ENCODE data around the gene ALKBH7.

Gene ALKBH7

DNA sequence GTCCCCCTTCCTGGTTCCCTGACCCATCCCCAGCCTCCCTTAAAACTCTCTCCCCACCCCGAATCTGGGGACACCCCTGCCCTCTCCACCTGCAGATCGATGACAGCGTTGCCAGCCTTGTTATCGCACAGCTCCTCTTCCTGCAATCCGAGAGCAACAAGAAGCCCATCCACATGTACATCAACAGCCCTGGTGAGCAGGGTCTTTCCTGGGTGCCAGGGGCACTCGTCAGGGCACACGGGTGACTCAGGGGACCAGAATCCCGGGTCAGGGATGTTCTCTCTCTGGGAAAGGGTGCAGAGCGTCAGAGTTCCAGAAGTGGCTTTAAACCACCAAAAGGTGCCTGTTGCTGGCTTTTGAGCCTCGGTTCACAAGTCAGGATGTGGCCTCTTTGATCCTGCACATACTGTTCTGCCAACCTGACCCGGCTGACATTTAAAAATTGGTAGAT lies 10.2 kb upstream of the ALKBH7 start:
- DNase-seq (ENCODE audit: insufficient read length, low spot score) (no peak), FAIRE-seq (no peak)

DNA sequence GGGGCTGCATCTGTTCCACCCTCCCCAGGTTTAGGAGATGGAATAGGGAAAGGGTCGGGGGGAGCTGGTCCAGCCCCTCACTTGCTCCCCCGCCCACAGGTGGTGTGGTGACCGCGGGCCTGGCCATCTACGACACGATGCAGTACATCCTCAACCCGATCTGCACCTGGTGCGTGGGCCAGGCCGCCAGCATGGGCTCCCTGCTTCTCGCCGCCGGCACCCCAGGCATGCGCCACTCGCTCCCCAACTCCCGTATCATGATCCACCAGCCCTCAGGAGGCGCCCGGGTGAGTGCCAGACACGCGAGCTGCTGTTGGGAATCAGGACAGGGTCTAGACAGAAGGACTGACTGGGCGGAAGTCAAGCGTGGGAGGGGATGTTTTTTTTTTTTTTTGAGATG lies 8.2 kb upstream of the ALKBH7 start:
- FAIRE-seq, result no peak
- no peak for DNase-seq (ENCODE audit: insufficient read length, low spot score)

DNA sequence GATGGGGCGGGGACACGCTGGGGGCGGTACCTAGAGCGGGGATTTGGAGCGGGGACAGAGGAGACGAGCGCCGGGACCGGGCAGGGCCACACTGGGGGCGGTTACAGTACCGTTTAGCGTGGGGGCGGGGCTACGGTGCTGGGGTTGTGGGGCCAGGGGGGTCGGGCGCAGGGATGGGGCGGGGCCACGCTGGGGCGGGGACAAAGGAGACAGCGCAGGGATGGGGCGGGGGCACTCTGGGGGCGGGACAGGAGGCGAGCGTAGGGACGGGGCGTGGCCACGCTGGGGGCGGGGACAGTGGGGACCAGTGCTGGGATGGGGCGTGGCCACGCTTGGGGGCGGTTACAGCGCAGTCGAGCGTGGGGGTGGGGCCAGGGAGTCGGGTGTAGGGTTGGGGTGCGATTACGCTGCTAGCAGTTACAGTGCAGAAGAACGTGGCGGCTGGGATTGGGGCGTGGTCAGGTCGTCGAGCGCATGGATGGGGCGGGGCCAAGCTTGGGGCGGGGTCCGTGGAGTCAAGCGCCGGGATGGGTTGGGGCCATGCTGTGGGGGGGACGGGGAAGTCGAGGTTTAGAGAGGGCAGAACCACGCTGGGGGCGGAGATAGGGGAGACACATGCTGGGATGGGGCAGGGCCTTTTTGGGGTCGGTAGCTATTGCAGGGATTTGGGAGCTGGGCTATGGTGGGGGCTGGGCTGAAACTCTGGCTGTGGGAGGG lies 660 bp downstream of the ALKBH7 start:
- peak; percentile 100 for FAIRE-seq

DNA sequence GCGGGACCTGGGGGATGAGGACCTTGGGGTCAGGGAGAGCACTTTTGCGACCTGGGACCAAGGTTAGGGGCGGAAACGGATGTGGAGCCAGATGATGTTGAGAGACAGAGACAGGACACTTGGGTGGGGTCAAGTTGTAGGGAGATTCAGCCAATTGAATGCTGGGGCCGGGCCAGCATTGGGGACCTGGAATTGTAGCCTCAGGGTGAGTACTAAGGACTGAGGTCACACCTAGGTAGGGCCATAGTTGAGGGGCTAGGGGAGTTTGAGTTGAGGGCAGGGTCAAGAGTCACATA lies 1.2 kb downstream of the ALKBH7 start:
- FAIRE-seq, result peak; percentile 61
- peak; percentile 51 for DNase-seq (ENCODE audit: insufficient read length, low spot score)

More for the DNA sequence above, 660 bp downstream of the ALKBH7 start:
- peak; percentile 93 for DNase-seq (ENCODE audit: insufficient read length, low spot score)

DNA sequence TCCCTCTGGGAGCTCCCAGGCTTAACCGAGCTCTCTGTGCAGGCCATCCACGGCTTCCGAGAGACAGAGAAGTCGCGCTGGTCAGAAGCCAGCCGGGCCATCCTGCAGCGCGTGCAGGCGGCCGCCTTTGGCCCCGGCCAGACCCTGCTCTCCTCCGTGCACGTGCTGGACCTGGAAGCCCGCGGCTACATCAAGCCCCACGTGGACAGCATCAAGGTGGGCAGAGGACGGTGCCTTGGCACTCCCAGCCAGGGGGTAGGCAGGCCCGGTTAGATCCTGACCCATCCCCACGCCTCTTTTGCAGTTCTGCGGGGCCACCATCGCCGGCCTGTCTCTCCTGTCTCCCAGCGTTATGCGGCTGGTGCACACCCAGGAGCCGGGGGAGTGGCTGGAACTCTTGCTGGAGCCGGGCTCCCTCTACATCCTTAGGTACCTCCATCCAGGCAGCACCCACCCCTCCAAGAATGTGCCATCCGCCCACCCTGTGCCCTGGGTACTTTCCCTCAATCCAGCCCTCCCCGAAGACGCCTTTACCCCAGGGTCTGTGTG lies 1.6 kb downstream of the ALKBH7 start:
- FAIRE-seq (no peak), DNase-seq (ENCODE audit: insufficient read length, low spot score) (no peak)

DNA sequence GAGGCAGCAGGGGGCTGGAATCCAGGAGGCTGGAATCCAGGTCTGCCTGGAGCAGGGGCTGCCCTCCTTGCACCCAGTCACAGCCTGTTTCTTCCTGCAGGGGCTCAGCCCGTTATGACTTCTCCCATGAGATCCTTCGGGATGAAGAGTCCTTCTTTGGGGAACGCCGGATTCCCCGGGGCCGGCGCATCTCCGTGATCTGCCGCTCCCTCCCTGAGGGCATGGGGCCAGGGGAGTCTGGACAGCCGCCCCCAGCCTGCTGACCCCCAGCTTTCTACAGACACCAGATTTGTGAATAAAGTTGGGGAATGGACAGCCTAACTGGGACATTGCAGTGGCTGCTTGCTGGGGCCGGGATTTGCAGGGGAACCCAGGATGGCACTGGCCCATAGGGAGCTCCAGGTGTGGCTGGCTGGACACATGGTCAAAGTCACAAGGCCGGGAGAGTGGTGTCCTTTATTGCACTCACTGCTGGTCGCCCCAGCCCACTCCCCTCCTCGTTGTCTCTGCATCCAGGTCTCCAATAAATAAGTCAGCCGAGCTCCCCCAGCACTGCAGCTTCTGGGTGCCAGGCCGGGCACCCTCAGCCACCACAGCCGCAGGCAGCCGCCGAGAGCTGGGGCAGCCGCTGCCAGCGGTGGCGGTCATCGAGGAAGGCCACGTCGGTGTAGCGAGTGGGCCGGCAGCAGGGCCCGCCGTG lies 2.3 kb downstream of the ALKBH7 start:
- DNase-seq (ENCODE audit: insufficient read length, low spot score), result no peak
- FAIRE-seq, result no peak

DNA sequence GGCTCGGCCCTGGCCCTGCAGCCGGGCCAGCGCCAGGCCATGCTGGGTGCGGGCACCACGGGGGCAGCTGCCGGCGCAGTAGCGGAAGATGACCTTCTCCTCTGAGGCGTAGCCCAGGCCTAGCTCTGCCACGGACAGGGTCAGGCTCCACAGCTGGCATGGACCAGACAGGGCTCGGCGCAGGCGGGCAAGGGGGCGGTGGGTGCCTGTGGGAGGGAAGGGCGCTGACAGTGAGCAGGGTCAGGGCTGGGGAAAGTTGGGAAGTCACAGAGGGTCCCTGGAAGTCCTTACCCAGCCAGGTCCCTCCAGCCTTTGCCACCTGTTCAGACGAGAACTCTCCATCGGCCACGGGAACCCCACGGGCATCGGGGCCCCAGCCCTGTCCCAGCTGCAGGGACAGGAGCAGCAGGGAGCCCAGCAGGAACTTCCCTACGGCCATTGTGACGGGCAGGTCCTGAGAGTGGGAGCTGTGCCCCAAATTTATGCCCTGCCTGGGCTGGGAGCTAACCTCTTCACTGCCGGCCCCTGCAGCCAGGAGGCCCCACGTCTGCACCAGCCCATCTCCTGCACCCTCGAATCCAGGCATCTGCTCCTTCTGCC lies 2.9 kb downstream of the ALKBH7 start, which contains the start of gene PSPN:
Gene PSPN, minus strand, starts transcription at position 523 of the 600 bp plus-strand sequence. Its CDS starts 84 bp downstream, at position 439.
- FAIRE-seq, result no peak
- DNase-seq (ENCODE audit: insufficient read length, low spot score), result no peak

DNA sequence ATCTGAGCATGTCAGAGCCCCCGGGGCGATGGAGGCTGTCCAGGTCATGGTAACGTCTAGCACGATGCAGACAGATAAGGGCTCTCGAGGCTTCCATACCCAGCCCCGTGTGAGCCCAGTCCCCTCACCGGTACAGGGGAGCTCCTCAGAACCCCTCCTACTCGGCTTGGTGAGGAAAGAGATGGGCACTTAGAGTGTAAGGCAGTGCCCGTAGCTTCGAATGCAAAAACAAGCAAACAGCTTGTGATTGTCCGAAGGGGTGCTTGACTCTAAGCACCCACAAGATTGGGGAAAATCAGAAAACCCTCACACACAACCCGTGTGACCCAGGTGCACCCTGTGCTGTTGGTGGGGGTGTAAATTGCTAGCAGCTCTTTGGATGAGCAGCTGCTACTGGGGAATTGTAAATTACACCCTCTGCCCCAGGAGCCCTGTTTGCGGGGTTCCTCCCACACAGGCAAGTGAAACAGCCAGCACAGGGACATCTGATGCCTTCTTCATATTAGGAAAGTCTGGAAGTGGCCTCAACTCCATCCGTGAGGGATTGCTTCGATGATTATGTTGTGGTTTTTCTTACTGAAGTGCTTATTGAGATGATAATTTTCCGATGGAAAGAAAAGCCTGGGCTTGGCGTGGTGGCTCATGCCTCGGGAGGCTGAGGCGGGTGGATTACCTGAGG lies 4.1 kb downstream of the ALKBH7 start:
- no peak for FAIRE-seq
- no peak for DNase-seq (ENCODE audit: insufficient read length, low spot score)

DNA sequence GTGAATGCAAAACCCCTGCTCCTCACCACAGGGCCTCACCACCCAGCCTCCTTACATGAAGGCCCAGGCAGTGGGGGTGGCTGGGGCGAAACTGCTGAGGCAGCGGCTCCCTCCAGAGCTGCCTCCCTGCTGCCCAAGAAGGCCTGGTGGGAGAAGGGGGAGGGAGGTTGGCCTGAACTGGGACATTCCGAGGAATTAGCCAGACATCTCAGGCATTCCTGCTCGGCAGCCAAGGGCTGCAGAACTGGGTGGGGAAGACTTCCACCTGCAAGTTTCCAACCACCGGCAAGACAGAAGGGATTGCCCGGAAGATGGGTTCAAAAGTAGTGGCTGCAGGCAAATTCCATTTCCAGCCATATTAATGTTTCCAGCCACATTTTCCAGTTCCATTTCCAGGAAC lies 5.4 kb downstream of the ALKBH7 start:
- DNase-seq (ENCODE audit: insufficient read length, low spot score) (no peak), FAIRE-seq (no peak)

DNA sequence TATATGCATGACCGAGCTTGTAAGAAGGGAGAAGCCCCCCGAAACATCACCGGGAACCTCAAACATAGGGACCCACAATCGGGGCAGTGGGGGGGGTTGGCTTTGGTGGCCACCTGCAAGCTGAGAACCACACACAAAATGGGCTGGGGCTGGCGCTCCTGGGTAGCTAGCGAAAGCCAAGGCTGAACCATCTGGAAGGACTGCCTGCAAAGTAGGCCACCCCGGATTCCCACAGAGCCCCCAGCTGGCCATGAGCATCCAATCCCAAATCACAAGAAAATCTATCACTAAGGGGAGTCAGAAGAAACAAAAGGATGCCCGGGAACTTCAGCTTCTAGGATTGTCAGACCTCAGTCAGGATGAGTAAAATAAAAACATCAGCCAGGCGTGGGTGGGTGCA lies 5.9 kb downstream of the ALKBH7 start:
- FAIRE-seq, result no peak
- DNase-seq (ENCODE audit: insufficient read length, low spot score), result no peak

DNA sequence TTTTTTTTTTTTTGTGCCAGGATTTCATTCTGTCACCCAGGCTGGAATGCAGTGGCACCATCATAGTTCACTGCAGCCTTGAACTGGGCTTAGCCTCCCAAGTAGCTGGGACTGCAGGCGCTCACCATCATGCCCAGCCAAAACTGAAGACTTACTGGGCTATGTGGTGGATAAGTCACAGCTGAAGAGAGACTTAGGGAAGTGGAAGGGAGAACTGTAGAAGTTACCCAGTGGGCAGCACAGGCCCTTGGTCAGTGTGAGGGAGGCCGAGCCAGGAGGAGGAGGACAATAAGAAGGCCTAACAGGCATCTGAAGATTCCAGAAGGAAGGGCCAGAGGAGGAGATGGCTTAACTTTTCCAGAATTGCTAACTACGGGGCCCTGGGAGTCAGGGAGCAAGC lies 7.2 kb downstream of the ALKBH7 start:
- FAIRE-seq, result no peak

DNA sequence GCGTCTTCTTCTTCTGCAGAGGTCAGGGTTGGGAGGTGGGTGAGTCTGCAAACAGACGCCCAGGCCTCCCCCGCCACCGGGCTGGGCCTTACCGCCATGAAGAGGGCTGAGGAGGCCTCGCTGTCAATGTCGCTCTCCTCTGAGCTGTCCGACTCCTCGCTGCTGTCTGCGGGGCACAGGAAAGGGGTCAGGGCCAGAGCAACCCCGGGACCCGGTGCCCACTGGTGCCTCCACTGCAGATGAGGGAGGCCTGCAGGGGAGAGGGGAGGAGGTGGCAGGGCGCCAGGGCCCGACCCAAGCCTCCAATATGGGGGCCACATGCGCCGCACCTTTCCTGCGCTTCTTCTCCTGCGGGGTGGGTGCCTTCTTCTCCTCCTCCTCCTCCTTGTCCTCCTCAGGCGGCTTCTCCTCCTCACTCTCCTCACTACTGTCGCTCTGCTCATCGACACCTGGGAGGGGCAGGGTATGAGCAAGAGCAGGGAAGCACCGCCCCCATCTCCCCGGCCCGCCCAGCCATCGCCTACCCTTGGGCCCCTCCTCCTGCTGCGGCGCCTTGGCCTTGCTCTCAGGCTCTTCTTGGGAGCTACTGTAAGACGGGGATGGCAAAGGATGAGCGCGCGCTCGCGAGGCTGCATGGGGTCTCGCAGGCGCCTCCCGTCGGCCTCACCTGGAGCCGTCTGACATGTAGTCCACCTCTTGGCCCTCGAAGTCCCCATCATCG lies 8.6 kb downstream of the ALKBH7 start:
- FAIRE-seq (no peak), DNase-seq (ENCODE audit: insufficient read length, low spot score) (no peak)

More for the DNA sequence above, 7.2 kb downstream of the ALKBH7 start:
- DNase-seq (ENCODE audit: insufficient read length, low spot score), result no peak

DNA sequence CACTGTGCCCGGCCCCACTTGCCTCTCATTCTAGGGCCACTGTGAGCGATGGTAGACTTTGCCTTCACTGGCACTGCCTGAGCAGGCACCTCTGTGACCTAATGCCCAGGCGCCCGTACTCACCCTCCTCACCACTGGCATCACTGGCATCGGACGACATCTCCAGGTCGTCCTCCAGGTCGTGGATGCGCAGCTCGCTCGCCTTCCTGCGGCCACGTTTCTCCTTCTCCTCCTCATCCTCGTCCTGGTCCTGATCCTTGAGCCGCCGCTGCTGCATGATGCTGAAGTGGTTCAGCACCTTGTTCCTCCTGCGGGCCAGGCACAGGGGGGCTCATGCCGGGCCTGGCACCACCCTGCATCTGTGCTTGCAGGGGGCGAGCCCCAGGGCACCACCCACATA lies 10.6 kb downstream of the ALKBH7 start:
- FAIRE-seq (no peak), DNase-seq (ENCODE audit: insufficient read length, low spot score) (no peak)

DNA sequence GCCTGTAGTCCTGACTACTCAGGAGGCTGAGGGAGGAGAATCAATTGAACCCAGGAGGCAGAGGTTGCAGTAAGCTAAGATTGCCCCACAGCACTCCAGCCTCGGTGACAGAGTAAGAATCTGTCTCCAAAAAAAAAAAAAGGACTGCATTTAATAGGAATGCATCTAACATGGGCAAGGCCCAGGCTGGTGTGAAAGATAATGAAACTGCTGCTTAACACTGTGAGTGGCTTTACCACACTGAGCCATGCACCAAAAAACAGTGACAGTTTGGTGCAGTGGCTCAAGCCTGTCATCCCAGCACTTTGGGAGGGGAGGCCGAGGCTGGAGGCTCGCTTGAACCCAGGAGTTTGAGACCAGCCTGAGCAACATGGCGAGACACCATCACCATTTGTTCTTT lies 11.8 kb downstream of the ALKBH7 start:
- FAIRE-seq (no peak), DNase-seq (ENCODE audit: insufficient read length, low spot score) (no peak)

DNA sequence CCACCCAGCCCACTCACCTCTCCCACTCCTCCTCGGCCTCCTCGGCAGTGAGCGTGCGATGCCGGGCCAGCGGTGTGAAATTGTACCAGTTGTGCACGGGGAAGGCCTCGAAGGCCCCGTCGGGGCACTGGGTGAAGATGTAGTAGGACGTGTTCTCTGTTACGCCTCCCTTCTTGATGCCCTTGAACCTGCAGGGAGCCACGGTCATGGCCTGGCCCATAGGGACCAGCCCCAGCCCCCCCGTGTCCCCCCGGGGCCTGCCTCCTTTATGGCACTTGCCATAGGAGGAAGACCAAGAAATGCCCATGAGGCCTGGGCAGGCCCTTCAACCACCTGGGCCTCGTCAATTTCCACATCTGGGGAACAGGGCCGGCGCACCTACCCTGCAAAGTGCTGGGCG lies 14.8 kb downstream of the ALKBH7 start:
- DNase-seq (ENCODE audit: insufficient read length, low spot score) (no peak), FAIRE-seq (no peak)

DNA sequence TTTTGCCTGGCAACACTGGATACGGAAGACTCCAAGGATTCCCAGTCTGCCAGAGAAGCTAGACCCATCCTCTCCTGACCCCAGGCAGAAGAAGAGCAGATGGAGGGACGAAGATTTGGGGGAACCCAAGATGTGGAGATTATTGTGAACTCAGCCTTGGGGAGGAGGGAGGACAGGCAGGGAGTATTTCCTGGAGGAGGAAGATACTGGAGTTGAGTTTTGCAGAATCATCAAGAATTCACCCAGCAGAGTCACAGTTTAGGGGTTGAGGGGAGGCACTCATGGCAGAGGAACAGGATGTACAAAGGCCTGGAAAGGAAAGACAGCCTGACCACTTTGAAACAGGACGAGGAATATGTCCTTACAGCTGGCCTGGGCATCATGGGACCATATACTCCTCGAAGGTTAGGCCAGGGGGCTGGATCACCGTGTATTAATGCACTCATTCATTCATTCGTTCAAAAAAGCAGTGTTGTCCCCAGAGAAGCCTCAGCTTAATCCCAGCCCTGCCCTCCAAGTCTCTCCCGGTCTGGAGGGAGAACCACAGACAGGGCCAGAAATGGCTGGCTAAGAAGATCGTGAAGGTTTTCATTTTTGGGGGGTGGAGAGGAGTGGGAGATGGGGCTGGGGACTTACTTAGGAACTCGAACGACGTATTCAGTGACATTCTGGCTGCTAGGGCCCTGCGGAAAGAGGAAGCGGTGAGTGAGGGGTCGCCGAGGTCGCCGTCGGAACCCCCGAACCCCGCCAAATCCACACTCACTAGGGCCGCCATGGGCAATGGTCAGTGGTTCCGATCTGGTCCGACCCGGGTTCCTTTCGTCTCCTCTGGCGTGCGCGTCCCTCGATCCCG lies 19.9 kb downstream of the ALKBH7 start:
- DNase-seq (ENCODE audit: insufficient read length, low spot score), result no peak
- FAIRE-seq, result peak; percentile 23

DNA sequence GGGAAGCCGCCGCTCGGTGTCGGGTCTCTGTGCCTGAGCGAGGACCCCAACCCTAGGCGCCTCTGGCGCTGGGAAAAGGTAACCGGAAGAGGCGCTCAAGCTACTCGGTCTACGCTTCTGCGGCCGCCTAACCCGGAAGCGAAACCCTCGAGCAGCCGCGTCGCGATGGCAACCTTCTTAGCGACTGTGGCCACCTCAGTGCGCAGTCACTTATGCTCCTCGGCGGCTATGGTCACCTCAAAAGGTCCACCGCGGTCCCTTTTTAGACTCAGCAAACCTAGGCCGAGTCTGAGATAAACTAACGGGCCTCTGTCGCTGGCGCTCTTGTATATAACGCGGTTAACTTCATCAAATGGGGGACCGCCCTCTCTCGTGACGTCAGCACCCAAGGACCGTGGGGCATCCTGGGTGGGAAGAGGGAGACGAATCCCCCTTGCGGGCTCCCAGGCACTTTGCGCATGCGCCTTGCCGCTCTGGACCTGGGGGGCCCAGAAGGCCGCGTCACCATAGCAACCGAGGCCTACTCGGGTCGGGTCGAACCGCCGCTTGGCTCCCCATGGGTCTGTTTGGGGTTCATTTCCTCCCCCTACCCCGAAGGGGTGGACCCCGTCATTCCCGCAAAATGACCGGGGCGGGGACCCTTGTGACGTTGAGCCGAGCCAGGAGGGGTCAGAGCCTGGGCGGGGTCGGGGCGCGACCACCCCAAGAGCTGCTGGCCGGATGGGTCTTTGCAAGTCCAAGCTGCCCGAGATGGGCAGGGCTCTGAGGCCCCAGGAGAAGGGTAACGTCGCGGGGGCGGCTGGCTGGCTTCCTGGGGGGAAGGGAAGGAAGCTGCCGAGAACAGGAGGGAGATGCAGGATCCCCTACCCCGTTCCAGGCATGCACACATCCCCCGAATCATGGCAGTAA lies 20.7 kb downstream of the ALKBH7 start, which contains the start of gene GTF2F1:
Gene GTF2F1, minus strand, starts transcription at position 91 of the 909 bp plus-strand sequence. CDS start 169 bp downstream, outside the sequence.
- peak; percentile 92 for DNase-seq (ENCODE audit: insufficient read length, low spot score)
- peak; percentile 98 for FAIRE-seq

DNA sequence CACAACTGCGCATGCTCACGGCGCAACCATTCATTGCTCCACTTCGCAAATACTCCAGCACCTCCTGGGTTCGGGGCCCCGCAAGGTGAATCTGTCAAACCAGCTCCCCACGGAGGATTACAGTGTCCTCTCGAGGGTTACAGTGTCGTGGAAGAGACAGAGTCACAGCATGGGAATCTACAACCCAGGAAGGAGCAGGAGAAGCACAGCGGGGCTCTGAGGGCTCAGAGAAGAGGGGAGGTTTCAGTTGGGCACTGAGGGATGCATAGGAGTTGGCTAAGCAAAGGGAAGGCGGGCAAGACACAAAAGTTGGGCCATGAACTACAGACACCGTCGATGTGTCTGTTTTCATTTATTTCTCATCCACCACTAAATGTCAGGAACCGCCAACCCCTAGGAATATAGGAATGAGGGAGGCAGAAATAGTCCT lies 21.4 kb downstream of the ALKBH7 start:
- FAIRE-seq, result no peak
- no peak for DNase-seq (ENCODE audit: insufficient read length, low spot score)
